BLaER1 (cell line): Measurements from ENCODE around the gene RXRG.
"Not testable (repeated sequence)": the region's sequence is repeated elsewhere in the genome, so short reads cannot be mapped to it uniquely, and the experiment has no call there.

Source experiments
- H3K27ac ChIP-seq: shearing (Covaris generic); formaldehyde crosslinking; 2 replicates; pipeline ENCODE4 v1.8.1; 2022
- H3K27me3 ChIP-seq: shearing (Covaris generic); formaldehyde crosslinking; 2 replicates; pipeline ENCODE4 v1.8.1; 2022
- H3K36me3 ChIP-seq: shearing (Covaris generic); formaldehyde crosslinking; 2 replicates; pipeline ENCODE4 v1.8.1; 2022
- H3K4me1 ChIP-seq: shearing (Covaris generic); formaldehyde crosslinking; 2 replicates; pipeline ENCODE4 v1.8.1; 2022
- H3K4me2 ChIP-seq: shearing (Covaris generic); formaldehyde crosslinking; 2 replicates; pipeline ENCODE4 v1.8.1; 2022
- H3K4me3 ChIP-seq: shearing (Covaris generic); formaldehyde crosslinking; 2 replicates; pipeline ENCODE4 v1.8.1; 2022
- H3K9ac ChIP-seq: shearing (Covaris generic); formaldehyde crosslinking; 2 replicates; pipeline ENCODE4 v1.8.1; 2022
- H3K9me3 ChIP-seq: shearing (Covaris generic); formaldehyde crosslinking; 2 replicates; pipeline ENCODE4 v1.8.1; 2022
- H4K20me1 ChIP-seq: shearing (Covaris generic); formaldehyde crosslinking; 2 replicates; pipeline ENCODE4 v1.8.1; 2022
- Cebpa-rat ChIP-seq: shearing (Covaris generic); IDR thresholded peaks from 2 replicates; pipeline ENCODE4 v1.8.1; 2022

Gene RXRG

DNA sequence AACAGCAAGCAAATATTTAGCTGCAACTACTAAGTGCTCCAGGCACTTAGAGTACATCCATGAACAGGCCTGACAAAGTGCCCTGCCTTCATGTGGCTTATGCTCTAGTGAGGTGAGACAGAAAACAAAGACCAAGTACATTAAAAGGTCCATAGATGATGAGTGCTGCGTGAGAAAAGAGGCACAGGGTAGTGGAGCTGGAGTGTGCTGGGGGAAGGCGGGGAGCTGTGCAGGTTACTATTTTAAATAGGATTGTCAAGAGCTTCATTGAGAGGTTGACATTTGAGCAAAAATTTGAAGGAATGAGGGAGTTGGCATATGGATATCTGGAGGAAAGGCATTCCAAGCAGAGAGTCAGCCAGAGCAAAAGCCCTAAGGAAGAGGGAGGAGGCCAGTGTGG lies 29.3 kb upstream of the RXRG start:
- no peaks in the 10 kb centered on the region for H4K20me1 ChIP-seq
- no peak overlapping the region for H3K4me3 ChIP-seq
- no peak overlapping the region for H3K4me2 ChIP-seq
- H3K9me3 ChIP-seq = no peaks in the 10 kb centered on the region
- no peaks in the 10 kb centered on the region for H3K4me1 ChIP-seq
- no peak overlapping the region for H3K27ac ChIP-seq
- no peaks in the 10 kb centered on the region for H3K36me3 ChIP-seq
- H3K9ac ChIP-seq = no peak overlapping the region
- H3K27me3 ChIP-seq = no peaks in the 10 kb centered on the region
- TF ChIP-seq Cebpa-rat = no peak

DNA sequence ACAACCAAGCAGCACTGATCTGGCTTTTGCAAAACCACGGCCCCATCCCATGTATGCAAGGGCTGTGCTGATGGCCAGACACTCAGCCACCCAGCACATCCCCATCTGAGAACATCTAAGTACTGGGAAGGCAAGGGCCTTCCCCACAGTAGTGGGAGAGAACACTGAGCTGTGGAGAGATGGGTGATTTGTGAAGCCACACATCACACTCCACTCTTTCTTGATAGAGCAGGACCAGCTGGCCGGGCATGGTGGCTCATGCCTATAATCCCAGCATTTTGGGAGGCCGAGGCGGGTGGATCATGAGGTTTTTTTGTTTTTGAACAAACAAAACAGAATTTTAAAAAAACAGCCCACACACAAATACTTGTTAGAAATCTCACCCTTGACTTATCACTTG lies 28.2 kb upstream of the RXRG start:
- Histone ChIP-seq H3K9me3 (no peaks in the 10 kb centered on the region), H3K9ac (no peak overlapping the region), H4K20me1 (no peaks in the 10 kb centered on the region), H3K4me1 (no peaks in the 10 kb centered on the region), H3K27ac (no peak overlapping the region), H3K36me3 (no peaks in the 10 kb centered on the region), H3K27me3 (no peaks in the 10 kb centered on the region), H3K4me2 (no peak overlapping the region), H3K4me3 (no peak overlapping the region)
- TF ChIP-seq Cebpa-rat = no peak

DNA sequence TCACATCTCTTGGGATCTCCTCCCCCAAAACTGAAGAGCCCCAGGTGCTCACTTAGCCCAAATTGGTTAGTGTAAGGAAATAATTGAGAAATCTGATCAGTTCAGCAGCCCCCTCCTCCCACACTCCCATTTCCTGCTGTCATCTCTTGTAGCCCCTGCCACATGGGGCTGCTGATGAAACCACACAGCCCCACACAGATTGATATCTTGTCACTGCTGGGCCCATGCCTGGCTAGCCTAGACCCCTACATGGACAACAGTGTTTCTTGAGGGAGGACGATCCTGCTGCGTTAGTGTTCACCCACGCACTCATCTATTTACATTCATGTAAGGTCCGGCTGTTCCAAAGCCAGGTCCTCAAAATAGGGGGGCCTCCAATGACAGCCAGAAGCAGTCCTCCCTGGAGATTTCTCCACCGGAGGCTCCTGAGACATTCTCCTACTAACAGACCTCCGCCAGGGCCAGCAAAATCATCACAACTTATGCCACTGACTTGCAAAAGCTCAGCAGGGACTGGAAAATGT lies 23.9 kb upstream of the RXRG start:
- Histone ChIP-seq H3K4me2 (no peak overlapping the region), H3K4me1 (no peaks in the 10 kb centered on the region), H3K4me3 (no peak overlapping the region), H3K36me3 (no peaks in the 10 kb centered on the region), H4K20me1 (no peaks in the 10 kb centered on the region), H3K27me3 (no peaks in the 10 kb centered on the region), H3K27ac (no peak overlapping the region), H3K9me3 (no peaks in the 10 kb centered on the region), H3K9ac (no peak overlapping the region)
- no peak for TF ChIP-seq Cebpa-rat

DNA sequence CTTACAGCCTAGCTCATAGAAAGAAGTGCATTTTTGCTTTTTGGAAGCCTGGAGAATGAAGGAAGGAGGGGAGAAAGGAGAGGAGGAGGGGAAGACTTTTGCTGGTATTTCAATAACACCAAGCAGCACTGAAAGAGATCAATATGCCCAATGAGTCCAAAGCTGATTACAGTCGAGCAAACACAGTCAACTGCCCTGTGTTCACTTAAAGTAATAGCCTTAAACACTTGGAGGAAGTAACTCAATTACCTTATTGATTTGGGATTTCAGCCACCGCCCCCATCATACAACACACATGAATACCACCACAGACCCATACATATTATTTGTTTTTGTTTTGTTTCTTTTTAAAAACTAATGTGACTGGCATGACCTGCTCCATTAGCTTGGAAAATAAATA lies 23.3 kb upstream of the RXRG start:
- no peaks in the 10 kb centered on the region for H3K27me3 ChIP-seq
- no peak for TF ChIP-seq Cebpa-rat
- H4K20me1 ChIP-seq = no peaks in the 10 kb centered on the region
- H3K27ac ChIP-seq = no peak overlapping the region
- H3K4me1 ChIP-seq = no peaks in the 10 kb centered on the region
- no peaks in the 10 kb centered on the region for H3K9me3 ChIP-seq
- no peaks in the 10 kb centered on the region for H3K36me3 ChIP-seq
- H3K4me3 ChIP-seq = no peak overlapping the region
- no peak overlapping the region for H3K4me2 ChIP-seq
- H3K9ac ChIP-seq = no peak overlapping the region

DNA sequence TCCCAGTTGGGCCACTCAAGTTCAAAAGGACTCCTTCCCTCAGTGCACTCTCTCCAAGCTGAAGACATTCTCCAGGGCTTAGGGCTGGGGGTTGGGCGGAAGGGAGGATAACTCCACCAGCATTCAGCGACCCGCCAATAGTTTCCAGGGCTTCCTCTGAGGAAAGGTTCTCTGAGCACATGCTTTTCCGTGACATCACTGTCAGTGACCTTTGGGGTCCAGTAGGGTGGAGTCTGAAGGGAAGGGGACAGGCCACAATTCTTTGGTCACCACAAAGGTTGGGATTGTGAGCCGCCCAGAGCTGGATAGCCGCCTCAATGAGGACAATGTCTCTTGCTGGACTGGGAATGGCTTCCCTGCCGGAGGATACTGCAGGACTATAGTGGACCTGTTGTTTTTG lies 22.8 kb upstream of the RXRG start:
- H3K4me3 ChIP-seq = no peak overlapping the region
- H3K27me3 ChIP-seq = no peaks in the 10 kb centered on the region
- no peak overlapping the region for H3K9ac ChIP-seq
- no peak for TF ChIP-seq Cebpa-rat
- H4K20me1 ChIP-seq = no peaks in the 10 kb centered on the region
- H3K9me3 ChIP-seq = no peaks in the 10 kb centered on the region
- no peaks in the 10 kb centered on the region for H3K4me1 ChIP-seq
- H3K36me3 ChIP-seq = no peaks in the 10 kb centered on the region
- H3K4me2 ChIP-seq = no peak overlapping the region
- H3K27ac ChIP-seq = no peak overlapping the region

GRCh38 chr1:165463978-165464377 lies 19.1 kb upstream of the RXRG start:
- TF ChIP-seq Cebpa-rat = no peak
- no peaks in the 10 kb centered on the region for H4K20me1 ChIP-seq

GRCh38 chr1:165459683-165460082 lies 14.8 kb upstream of the RXRG start:
- not testable (repeated sequence) for H3K27ac ChIP-seq, H3K36me3 ChIP-seq, H3K4me3 ChIP-seq, H3K27me3 ChIP-seq, H3K4me2 ChIP-seq, H3K4me1 ChIP-seq, H3K9ac ChIP-seq, H3K9me3 ChIP-seq, H4K20me1 ChIP-seq

More at GRCh38 chr1:165463978-165464377, 19.1 kb upstream of the RXRG start:
- H3K4me2 ChIP-seq = no peak overlapping the region
- no peaks in the 10 kb centered on the region for H3K9me3 ChIP-seq
- H3K4me3 ChIP-seq = no peak overlapping the region
- H3K4me1 ChIP-seq = no peaks in the 10 kb centered on the region
- no peak overlapping the region for H3K27ac ChIP-seq
- H3K27me3 ChIP-seq = no peaks in the 10 kb centered on the region
- H3K36me3 ChIP-seq = no peaks in the 10 kb centered on the region
- H3K9ac ChIP-seq = no peak overlapping the region

GRCh38 chr1:165456861-165457260 lies 11.9 kb upstream of the RXRG start:
- peaks cover 4% of the 10 kb centered on the region; the same call in 1 of the 2 replicates for H3K4me1 ChIP-seq
- no peak overlapping the region for H3K9ac ChIP-seq
- TF ChIP-seq Cebpa-rat = no peak
- H3K36me3 ChIP-seq = no peaks in the 10 kb centered on the region
- H3K27ac ChIP-seq = no peak overlapping the region
- no peaks in the 10 kb centered on the region for H3K27me3 ChIP-seq
- no peaks in the 10 kb centered on the region for H4K20me1 ChIP-seq
- no peaks in the 10 kb centered on the region for H3K9me3 ChIP-seq
- no peak overlapping the region for H3K4me2 ChIP-seq
- no peak overlapping the region for H3K4me3 ChIP-seq

GRCh38 chr1:165456114-165456513 lies 11.2 kb upstream of the RXRG start:
- Histone ChIP-seq H3K4me1 (peaks cover 4% of the 10 kb centered on the region; the same call in 1 of the 2 replicates), H3K4me2 (no peak overlapping the region), H3K9me3 (no peaks in the 10 kb centered on the region), H3K27ac (no peak overlapping the region), H4K20me1 (no peaks in the 10 kb centered on the region), H3K4me3 (no peak overlapping the region), H3K9ac (no peak overlapping the region), H3K36me3 (no peaks in the 10 kb centered on the region), H3K27me3 (no peaks in the 10 kb centered on the region)
- no peak for TF ChIP-seq Cebpa-rat

GRCh38 chr1:165455111-165455510 lies 10.2 kb upstream of the RXRG start:
- no peaks in the 10 kb centered on the region for H4K20me1 ChIP-seq
- H3K27ac ChIP-seq = no peak overlapping the region

DNA sequence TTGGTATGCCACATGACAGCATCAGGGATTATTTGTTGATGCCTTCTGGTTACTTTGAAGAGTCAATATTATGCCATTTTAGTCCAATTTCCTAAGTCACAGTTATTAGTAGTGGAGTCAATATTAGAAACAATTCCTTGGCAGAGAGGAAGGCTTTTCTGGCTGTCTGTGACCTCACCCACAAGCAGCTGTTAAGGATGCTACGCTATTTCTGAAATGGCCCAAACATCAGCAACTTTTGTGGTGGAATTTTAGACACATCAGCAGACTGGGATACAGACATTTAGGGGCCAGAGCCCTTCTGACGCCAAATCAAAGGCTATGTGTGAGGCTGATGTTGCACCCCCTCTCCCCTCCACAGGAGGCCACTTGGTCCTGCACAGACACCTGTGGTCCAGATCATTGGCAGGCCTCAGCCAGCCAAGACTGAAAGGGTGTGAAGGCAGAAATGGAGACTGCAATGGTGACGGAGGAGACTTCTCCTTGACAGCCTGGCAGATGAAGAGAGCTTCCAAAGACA lies 9.2 kb upstream of the RXRG start:
- Histone ChIP-seq H3K4me2 (no peak overlapping the region), H3K27me3 (no peaks in the 10 kb centered on the region), H3K9me3 (no peaks in the 10 kb centered on the region), H3K27ac (no peak overlapping the region), H3K4me3 (no peak overlapping the region), H3K36me3 (no peaks in the 10 kb centered on the region), H3K4me1 (peaks cover 4% of the 10 kb centered on the region; the same call in 1 of the 2 replicates), H4K20me1 (no peaks in the 10 kb centered on the region), H3K9ac (no peak overlapping the region)
- TF ChIP-seq Cebpa-rat = no peak

More at GRCh38 chr1:165455111-165455510, 10.2 kb upstream of the RXRG start:
- Histone ChIP-seq H3K36me3 (no peaks in the 10 kb centered on the region), H3K9me3 (no peaks in the 10 kb centered on the region), H3K9ac (no peak overlapping the region), H3K4me3 (no peak overlapping the region), H3K4me1 (peaks cover 4% of the 10 kb centered on the region; the same call in 1 of the 2 replicates), H3K27me3 (no peaks in the 10 kb centered on the region), H3K4me2 (no peak overlapping the region)
- no peak for TF ChIP-seq Cebpa-rat
